Memory B cell (primary cell): Measurements from ENCODE around the gene ACAP2.

Experiments used
- ATAC-seq: fragments of 150-1000 bp; cut with Tn5 transposase; 2 replicates; pipeline ENCODE4 v1.10.0; 2021; ENCODE audit warnings: low read depth, mild to moderate bottlenecking, moderate library complexity
- DNase-seq, 2 donors: peaks; one replicate each; pipeline ENCODE4 v3.0.0; 2022; ENCODE audit warnings: low spot score in 2 of 2
- H3K27ac Mint-ChIP-seq: one replicate; pipeline ENCODE4 v1.8.0; 2022; ENCODE audit warnings: mild to moderate bottlenecking, moderate library complexity, mixed read lengths
- H3K27me3 Mint-ChIP-seq: one replicate; pipeline ENCODE4 v1.8.0; 2022; ENCODE audit warnings: mixed read lengths
- H3K36me3 Mint-ChIP-seq: one replicate; pipeline ENCODE4 v1.8.0; 2022; ENCODE audit warnings: mild to moderate bottlenecking, mixed read lengths
- H3K4me1 Mint-ChIP-seq: one replicate; pipeline ENCODE4 v1.8.0; 2022; ENCODE audit warnings: mixed read lengths
- H3K4me3 Mint-ChIP-seq: one replicate; pipeline ENCODE4 v1.8.0; 2022; ENCODE audit warnings: mild to moderate bottlenecking, moderate library complexity, mixed read lengths
- H3K9me3 Mint-ChIP-seq: one replicate; pipeline ENCODE4 v1.8.0; 2022; ENCODE audit warnings: mixed read lengths

ACAP2 gene

GRCh38 chr3:195249858-195250464 lies 192.9 kb downstream of the ACAP2 start:
- no peak for DNase-seq
- ATAC-seq: no peak
- peaks cover 3% of the 10 kb centered on the region for H3K36me3 Mint-ChIP-seq
- H3K27ac Mint-ChIP-seq: no peak overlapping the region
- no peaks in the 10 kb centered on the region for H3K9me3 Mint-ChIP-seq
- H3K4me1 Mint-ChIP-seq: peaks cover 8% of the 10 kb centered on the region
- H3K4me3 Mint-ChIP-seq: no peak overlapping the region
- no peaks in the 10 kb centered on the region for H3K27me3 Mint-ChIP-seq

- no peak overlapping the region for H3K4me3 Mint-ChIP-seq
- no peaks in the 10 kb centered on the region for H3K9me3 Mint-ChIP-seq
- DNase-seq (no peak), ATAC-seq (no peak)
- H3K27me3 Mint-ChIP-seq: no peaks in the 10 kb centered on the region
- peaks cover 3% of the 10 kb centered on the region for H3K36me3 Mint-ChIP-seq
- no peak overlapping the region for H3K27ac Mint-ChIP-seq
- peaks cover 8% of the 10 kb centered on the region for H3K4me1 Mint-ChIP-seq
These were observed 193.6 kb downstream of the ACAP2 start for GRCh38 chr3:195249057-195249770.

GRCh38 chr3:195248281-195248680 lies 194.5 kb downstream of the ACAP2 start:
- peaks cover 3% of the 10 kb centered on the region for H3K36me3 Mint-ChIP-seq
- H3K27me3 Mint-ChIP-seq: no peaks in the 10 kb centered on the region
- H3K4me3 Mint-ChIP-seq: no peak overlapping the region
- ATAC-seq: no peak
- H3K4me1 Mint-ChIP-seq: peaks cover 10% of the 10 kb centered on the region
- DNase-seq: no peak
- H3K27ac Mint-ChIP-seq: no peak overlapping the region
- no peaks in the 10 kb centered on the region for H3K9me3 Mint-ChIP-seq

GRCh38 chr3:195247863-195248189 lies 195.0 kb downstream of the ACAP2 start:
- Mint-ChIP-seq H3K4me1 (peaks cover 10% of the 10 kb centered on the region), H3K27me3 (no peaks in the 10 kb centered on the region), H3K9me3 (no peaks in the 10 kb centered on the region), H3K27ac (no peak overlapping the region), H3K36me3 (peaks cover 3% of the 10 kb centered on the region), H3K4me3 (no peak overlapping the region)
- DNase-seq: no peak
- ATAC-seq: no peak

- Mint-ChIP-seq H3K4me1 (peaks cover 10% of the 10 kb centered on the region), H3K27ac (no peak overlapping the region), H3K36me3 (peaks cover 3% of the 10 kb centered on the region), H3K27me3 (no peaks in the 10 kb centered on the region), H3K9me3 (no peaks in the 10 kb centered on the region), H3K4me3 (no peak overlapping the region)
- ATAC-seq: no peak
- no peak for DNase-seq
These were observed 195.5 kb downstream of the ACAP2 start for GRCh38 chr3:195247086-195247862.

- no peak for ATAC-seq
- no peak for DNase-seq
- no peak overlapping the region for H3K27ac Mint-ChIP-seq
- H3K27me3 Mint-ChIP-seq: no peaks in the 10 kb centered on the region
- H3K9me3 Mint-ChIP-seq: no peaks in the 10 kb centered on the region
- peaks cover 3% of the 10 kb centered on the region for H3K36me3 Mint-ChIP-seq
- H3K4me3 Mint-ChIP-seq: no peak overlapping the region
- peaks cover 10% of the 10 kb centered on the region for H3K4me1 Mint-ChIP-seq
These were observed 196.2 kb downstream of the ACAP2 start for GRCh38 chr3:195246581-195246995.

GRCh38 chr3:195245531-195245951 lies 197.3 kb downstream of the ACAP2 start:
- DNase-seq (no peak), ATAC-seq (no peak)
- Mint-ChIP-seq H3K9me3 (no peaks in the 10 kb centered on the region), H3K27ac (no peak overlapping the region), H3K36me3 (peaks cover 3% of the 10 kb centered on the region), H3K27me3 (no peaks in the 10 kb centered on the region), H3K4me1 (peaks cover 6% of the 10 kb centered on the region), H3K4me3 (no peak overlapping the region)

GRCh38 chr3:195241592-195242355 lies 201.0 kb downstream of the ACAP2 start:
- Mint-ChIP-seq H3K27ac (no peak overlapping the region), H3K27me3 (no peaks in the 10 kb centered on the region), H3K4me3 (no peak overlapping the region), H3K36me3 (peaks cover 16% of the 10 kb centered on the region), H3K9me3 (peaks cover 6% of the 10 kb centered on the region), H3K4me1 (peaks cover 2% of the 10 kb centered on the region)
- no peak for DNase-seq
- no peak for ATAC-seq

- no peak for ATAC-seq
- Mint-ChIP-seq H3K9me3 (peaks cover 6% of the 10 kb centered on the region), H3K27ac (no peak overlapping the region), H3K4me1 (peaks cover 2% of the 10 kb centered on the region), H3K27me3 (no peaks in the 10 kb centered on the region), H3K4me3 (no peak overlapping the region), H3K36me3 (peaks cover 14% of the 10 kb centered on the region)
- no peak for DNase-seq
These were observed 201.9 kb downstream of the ACAP2 start for GRCh38 chr3:195240939-195241338.

- Mint-ChIP-seq H3K27ac (no peak overlapping the region), H3K27me3 (no peaks in the 10 kb centered on the region), H3K4me1 (peaks cover 2% of the 10 kb centered on the region), H3K36me3 (peaks cover 13% of the 10 kb centered on the region), H3K9me3 (peaks cover 6% of the 10 kb centered on the region), H3K4me3 (no peak overlapping the region)
- DNase-seq (no peak), ATAC-seq (no peak)
These were observed 202.6 kb downstream of the ACAP2 start for GRCh38 chr3:195240171-195240701.

GRCh38 chr3:195239121-195239520 lies 203.7 kb downstream of the ACAP2 start:
- Mint-ChIP-seq H3K36me3 (peaks cover 13% of the 10 kb centered on the region), H3K27ac (no peak overlapping the region), H3K27me3 (no peaks in the 10 kb centered on the region), H3K4me1 (peaks cover 2% of the 10 kb centered on the region), H3K4me3 (no peak overlapping the region), H3K9me3 (peaks cover 6% of the 10 kb centered on the region)
- no peak for DNase-seq
- ATAC-seq: no peak

- peaks cover 13% of the 10 kb centered on the region for H3K36me3 Mint-ChIP-seq
- ATAC-seq: no peak
These were observed 204.2 kb downstream of the ACAP2 start for GRCh38 chr3:195238586-195239118.

GRCh38 chr3:195238081-195238571 lies 204.7 kb downstream of the ACAP2 start:
- H3K4me3 Mint-ChIP-seq: no peak overlapping the region
- DNase-seq (no peak), ATAC-seq (no peak)
- no peak overlapping the region for H3K27ac Mint-ChIP-seq
- H3K36me3 Mint-ChIP-seq: peaks cover 13% of the 10 kb centered on the region
- no peaks in the 10 kb centered on the region for H3K27me3 Mint-ChIP-seq
- H3K4me1 Mint-ChIP-seq: no peaks in the 10 kb centered on the region
- H3K9me3 Mint-ChIP-seq: peaks cover 6% of the 10 kb centered on the region

More at GRCh38 chr3:195238586-195239118, 204.2 kb downstream of the ACAP2 start:
- peak in 1 of 2 donors; percentile 7 for DNase-seq
- no peaks in the 10 kb centered on the region for H3K4me1 Mint-ChIP-seq
- H3K9me3 Mint-ChIP-seq: peaks cover 6% of the 10 kb centered on the region
- H3K27me3 Mint-ChIP-seq: no peaks in the 10 kb centered on the region
- no peak overlapping the region for H3K27ac Mint-ChIP-seq
- no peak overlapping the region for H3K4me3 Mint-ChIP-seq
